VCaP (cell line): Measurements from ENCODE around the gene MAGI1.

Experiments used
- H3K27ac ChIP-seq: fragments of 450-650 bp; 2 replicates; pipeline ENCODE4 v1.5.1; 2017
- TF ChIP-seq, protein P1 (sequence below): fragments of 450-650 bp; conservative IDR thresholded peaks from 2 replicates; pipeline ENCODE4 v1.5.1; 2017; ENCODE audit warnings: mild to moderate bottlenecking, moderate library complexity

MAGI1 gene

DNA sequence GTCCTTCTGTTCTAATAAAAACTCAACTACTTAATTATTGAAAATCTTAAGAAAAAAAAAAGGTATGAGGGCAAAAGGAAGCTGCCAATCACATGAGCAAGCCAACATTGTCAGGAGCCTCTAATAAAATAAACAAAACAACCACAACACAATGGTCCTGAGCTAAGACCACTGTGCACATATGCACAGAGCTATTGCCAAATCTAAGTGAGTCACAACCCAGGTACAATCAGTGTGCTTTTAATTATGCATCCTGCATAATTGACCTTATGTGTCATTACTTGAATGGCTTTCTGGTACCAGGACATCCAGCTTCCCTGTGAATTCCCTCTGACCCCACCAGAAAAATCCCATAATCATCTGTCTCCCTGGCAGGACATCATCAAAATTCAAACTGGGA, 639.8 kb downstream of the MAGI1 start:
- TF ChIP-seq, protein P1, sequence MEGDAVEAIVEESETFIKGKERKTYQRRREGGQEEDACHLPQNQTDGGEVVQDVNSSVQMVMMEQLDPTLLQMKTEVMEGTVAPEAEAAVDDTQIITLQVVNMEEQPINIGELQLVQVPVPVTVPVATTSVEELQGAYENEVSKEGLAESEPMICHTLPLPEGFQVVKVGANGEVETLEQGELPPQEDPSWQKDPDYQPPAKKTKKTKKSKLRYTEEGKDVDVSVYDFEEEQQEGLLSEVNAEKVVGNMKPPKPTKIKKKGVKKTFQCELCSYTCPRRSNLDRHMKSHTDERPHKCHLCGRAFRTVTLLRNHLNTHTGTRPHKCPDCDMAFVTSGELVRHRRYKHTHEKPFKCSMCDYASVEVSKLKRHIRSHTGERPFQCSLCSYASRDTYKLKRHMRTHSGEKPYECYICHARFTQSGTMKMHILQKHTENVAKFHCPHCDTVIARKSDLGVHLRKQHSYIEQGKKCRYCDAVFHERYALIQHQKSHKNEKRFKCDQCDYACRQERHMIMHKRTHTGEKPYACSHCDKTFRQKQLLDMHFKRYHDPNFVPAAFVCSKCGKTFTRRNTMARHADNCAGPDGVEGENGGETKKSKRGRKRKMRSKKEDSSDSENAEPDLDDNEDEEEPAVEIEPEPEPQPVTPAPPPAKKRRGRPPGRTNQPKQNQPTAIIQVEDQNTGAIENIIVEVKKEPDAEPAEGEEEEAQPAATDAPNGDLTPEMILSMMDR, result no peak
- no peak overlapping the region for H3K27ac ChIP-seq

GRCh38 chr3:65396078-65396477, 642.6 kb downstream of the MAGI1 start:
- H3K27ac ChIP-seq, result no peak overlapping the region
- TF ChIP-seq, protein P1, result no peak

- TF ChIP-seq, protein P1, result no peak
- H3K27ac ChIP-seq, result no peak overlapping the region
These were observed 647.6 kb downstream of the MAGI1 start for GRCh38 chr3:65391068-65391467.

DNA sequence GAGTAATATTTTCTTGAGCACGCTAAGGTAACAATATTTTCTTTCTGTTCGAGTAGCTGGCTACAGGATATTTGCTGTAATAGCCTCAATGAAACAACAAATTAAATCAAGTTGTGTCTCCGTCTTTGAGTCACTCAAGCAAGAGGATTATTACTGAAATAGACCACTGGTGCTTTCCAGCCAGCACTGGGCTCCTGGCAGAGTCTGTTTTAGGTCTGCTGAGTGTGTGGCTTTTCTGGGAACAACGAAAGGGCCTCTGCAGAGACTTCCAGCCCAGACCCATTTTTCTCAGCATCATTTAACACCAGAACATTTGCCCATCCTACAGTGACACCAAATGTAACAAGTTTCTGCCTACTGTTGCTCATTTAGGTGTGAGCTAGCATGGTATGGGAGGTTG, 652.9 kb downstream of the MAGI1 start:
- no peak overlapping the region for H3K27ac ChIP-seq
- TF ChIP-seq, protein P1, result no peak

GRCh38 chr3:65381496-65382010, 657.2 kb downstream of the MAGI1 start:
- no peak overlapping the region for H3K27ac ChIP-seq
- TF ChIP-seq, protein P1, result no peak

DNA sequence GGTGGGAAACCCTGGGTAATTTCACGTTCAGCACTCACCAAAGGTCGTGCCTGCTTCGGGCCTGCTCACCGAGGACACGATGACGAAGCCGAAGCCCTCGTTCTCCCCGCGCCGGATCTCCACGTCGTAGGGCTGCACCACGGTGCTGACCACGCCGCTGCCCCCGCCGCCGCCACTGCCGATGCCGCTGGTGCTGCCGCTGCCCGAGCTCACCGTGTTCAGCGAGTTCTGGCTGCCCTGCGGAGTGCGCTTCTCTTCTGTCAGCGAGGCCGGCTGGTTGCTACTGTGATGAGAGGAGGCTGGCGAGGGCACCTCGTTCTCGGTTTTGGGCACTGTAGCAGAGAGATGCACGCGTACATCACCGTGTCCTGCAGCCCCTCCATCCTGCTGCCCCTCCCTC, 659.5 kb downstream of the MAGI1 start:
- TF ChIP-seq, protein P1, result no peak
- H3K27ac ChIP-seq, result no peak overlapping the region

- TF ChIP-seq, protein P1, result no peak
- no peak overlapping the region for H3K27ac ChIP-seq
These were observed 661.1 kb downstream of the MAGI1 start for GRCh38 chr3:65377637-65378036.
